HUES6 (cell line): ENCODE measurements around the gene NUAK2.

Experiments
- H3K27ac ChIP-seq: 2 replicates; pipeline ENCODE4 v1.7.0; 2013; ENCODE audit warnings: low read depth, mild to moderate bottlenecking, low read length, inconsistent platforms
- H3K27me3 ChIP-seq: 2 replicates; pipeline ENCODE4 v1.6.1; 2013; ENCODE audit warnings: low read length; ENCODE audit not compliant: control insufficient read depth, insufficient read depth
- H3K36me3 ChIP-seq: 2 replicates; pipeline ENCODE4 v1.6.1; 2013; ENCODE audit warnings: low read length; ENCODE audit not compliant: control insufficient read depth, insufficient read depth
- H3K4me1 ChIP-seq: 2 replicates; pipeline ENCODE4 v1.6.1; 2013; ENCODE audit warnings: low read length; ENCODE audit not compliant: control insufficient read depth, insufficient read depth
- H3K4me3 ChIP-seq: 2 replicates; pipeline ENCODE4 v1.5.1; 2013; ENCODE audit warnings: low read depth, low read length
- H3K9ac ChIP-seq: one replicate; pipeline ENCODE4 v1.6.1; 2013; ENCODE audit warnings: mild to moderate bottlenecking, low read length
- H3K9me3 ChIP-seq: 2 replicates; pipeline ENCODE4 v1.6.1; 2013; ENCODE audit warnings: low read depth, low read length; ENCODE audit not compliant: control insufficient read depth, insufficient read depth

NUAK2 gene

DNA sequence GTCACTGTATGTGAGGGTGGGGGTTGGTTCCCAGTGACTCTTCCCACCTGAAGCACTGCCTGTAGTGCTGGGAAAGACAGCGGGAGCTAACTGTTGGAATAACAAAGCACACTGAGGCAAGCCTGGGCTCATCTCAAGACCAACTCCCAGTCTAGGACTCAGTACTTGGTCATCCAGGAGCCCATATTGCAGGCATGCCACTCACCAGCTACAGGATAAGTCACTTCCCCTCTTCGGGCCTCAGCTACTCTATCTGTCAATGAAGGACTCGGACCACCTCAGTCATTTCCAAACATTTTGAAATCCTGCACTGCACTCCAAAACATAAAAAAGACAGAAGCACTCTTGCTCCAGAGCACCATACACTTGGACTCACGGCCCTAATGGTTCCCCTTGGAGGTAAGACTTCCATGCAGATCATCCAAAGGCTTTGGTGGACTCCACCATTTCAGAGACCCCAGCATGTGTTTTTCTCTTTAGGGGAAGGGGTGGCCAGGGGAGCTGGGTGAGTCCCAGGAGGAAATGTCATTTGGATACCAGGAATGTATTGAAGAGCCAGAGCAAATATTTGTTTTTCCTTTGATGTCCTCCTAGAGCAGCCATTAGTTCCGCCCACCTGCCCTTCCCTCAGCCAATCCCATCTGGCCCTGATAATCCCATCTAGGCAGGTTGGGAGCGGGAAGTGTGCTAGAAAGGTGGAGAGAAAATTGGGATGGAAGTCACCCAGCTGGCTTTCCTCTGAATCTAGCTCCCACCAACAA lies 3.1 kb downstream of the NUAK2 start:
- Histone ChIP-seq H3K9ac (peak overlapping the region; percentile 14), H3K4me3 (peak overlapping the region; percentile 51), H3K27ac (no peak overlapping the region), H3K36me3 (peaks cover 9% of the 10 kb centered on the region), H3K9me3 (no peaks in the 10 kb centered on the region), H3K27me3 (no peaks in the 10 kb centered on the region), H3K4me1 (peaks cover 66% of the 10 kb centered on the region)

DNA sequence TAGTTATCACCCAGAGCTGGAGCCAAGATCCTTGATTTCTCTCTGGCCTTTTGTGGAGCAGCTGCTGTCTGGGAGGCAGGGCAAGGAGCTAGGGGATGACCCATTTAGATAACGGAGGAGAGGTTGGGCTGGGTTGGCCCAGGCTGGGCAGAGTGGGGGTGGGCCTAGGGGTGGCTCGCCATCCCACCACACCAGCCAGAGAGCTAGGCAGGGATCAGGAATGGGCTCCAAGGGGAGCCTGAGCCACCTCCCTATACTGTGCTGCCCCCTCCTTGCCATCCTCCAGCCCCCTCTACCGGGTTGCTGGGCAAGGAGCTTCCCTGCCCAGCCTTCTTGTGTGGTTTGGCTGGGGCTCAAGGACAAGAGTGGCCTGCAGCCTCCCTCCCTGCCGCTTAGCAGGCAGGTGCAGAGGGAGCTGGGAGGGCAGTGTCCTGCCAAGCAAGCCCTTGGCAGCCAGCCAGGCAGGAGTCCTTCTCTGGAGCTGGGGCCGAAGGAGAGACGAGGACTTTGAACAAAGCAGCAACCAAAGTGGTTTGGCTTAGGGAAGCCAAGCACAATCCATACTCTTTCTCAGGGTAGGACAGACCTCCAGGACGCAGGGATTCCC lies 4.1 kb downstream of the NUAK2 start:
- Histone ChIP-seq H3K36me3 (peaks cover 14% of the 10 kb centered on the region), H3K9ac (peak overlapping the region; percentile 5), H3K9me3 (no peaks in the 10 kb centered on the region), H3K27ac (no peak overlapping the region), H3K4me1 (peaks cover 76% of the 10 kb centered on the region), H3K4me3 (peak overlapping the region; percentile 51), H3K27me3 (no peaks in the 10 kb centered on the region)

GRCh38 chr1:205316161-205316566 lies 5.4 kb downstream of the NUAK2 start:
- Histone ChIP-seq H3K27ac (no peak overlapping the region), H3K9me3 (no peaks in the 10 kb centered on the region), H3K4me1 (peaks cover 75% of the 10 kb centered on the region), H3K36me3 (peaks cover 27% of the 10 kb centered on the region), H3K4me3 (no peak overlapping the region), H3K9ac (no peak overlapping the region), H3K27me3 (no peaks in the 10 kb centered on the region)

GRCh38 chr1:205315008-205315618 lies 6.4 kb downstream of the NUAK2 start:
- Histone ChIP-seq H3K4me3 (no peak overlapping the region), H3K4me1 (peaks cover 75% of the 10 kb centered on the region), H3K9ac (no peak overlapping the region)

GRCh38 chr1:205313563-205314308 lies 7.8 kb downstream of the NUAK2 start:
- Histone ChIP-seq H3K27me3 (no peaks in the 10 kb centered on the region), H3K4me3 (peak overlapping the region; percentile 22; the same call in 1 of the 2 replicates), H3K9ac (peak overlapping the region; percentile 60), H3K9me3 (no peaks in the 10 kb centered on the region), H3K4me1 (peaks cover 62% of the 10 kb centered on the region), H3K36me3 (peaks cover 45% of the 10 kb centered on the region), H3K27ac (peak overlapping the region; percentile 82)

More at GRCh38 chr1:205315008-205315618, 6.4 kb downstream of the NUAK2 start:
- Histone ChIP-seq H3K36me3 (peaks cover 32% of the 10 kb centered on the region), H3K27me3 (no peaks in the 10 kb centered on the region), H3K9me3 (no peaks in the 10 kb centered on the region), H3K27ac (no peak overlapping the region)

DNA sequence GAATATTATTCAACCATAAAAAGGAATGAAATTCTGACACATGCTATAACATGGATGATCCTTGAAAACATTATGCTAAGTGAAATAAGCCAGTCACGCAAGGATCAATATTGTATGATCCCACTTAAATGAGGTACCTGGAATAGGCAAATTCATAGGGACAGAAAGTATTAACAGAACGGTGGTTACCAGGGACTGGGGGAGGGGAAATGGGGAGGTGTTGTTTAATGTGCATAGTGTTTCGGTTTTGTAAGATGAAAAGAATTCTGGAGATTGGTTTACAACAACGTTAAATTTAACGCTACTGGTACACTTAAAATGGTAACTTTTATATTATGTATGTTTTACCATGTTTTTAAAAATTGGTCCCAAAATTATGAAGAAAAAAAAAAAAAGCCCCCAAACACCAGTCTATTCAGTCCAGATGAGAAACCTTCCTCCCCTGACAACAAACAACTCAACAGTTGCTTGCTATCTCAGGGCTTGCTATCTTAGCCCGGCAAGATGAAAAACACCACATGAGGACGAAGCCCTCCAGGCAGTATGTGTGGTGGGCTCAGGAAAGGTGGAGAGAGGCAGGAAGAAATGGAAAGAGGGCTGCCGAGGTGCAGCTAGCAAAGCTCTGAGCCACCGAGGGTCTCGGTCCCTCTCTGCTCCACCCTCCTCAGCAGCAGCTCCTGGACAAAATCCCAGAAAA lies 8.5 kb downstream of the NUAK2 start:
- Histone ChIP-seq H3K4me1 (peaks cover 54% of the 10 kb centered on the region), H3K27me3 (no peaks in the 10 kb centered on the region), H3K4me3 (peak overlapping the region; percentile 7; the same call in 1 of the 2 replicates), H3K9me3 (no peaks in the 10 kb centered on the region), H3K9ac (peak overlapping the region; percentile 50), H3K27ac (peak overlapping the region; percentile 82), H3K36me3 (peaks cover 52% of the 10 kb centered on the region)

DNA sequence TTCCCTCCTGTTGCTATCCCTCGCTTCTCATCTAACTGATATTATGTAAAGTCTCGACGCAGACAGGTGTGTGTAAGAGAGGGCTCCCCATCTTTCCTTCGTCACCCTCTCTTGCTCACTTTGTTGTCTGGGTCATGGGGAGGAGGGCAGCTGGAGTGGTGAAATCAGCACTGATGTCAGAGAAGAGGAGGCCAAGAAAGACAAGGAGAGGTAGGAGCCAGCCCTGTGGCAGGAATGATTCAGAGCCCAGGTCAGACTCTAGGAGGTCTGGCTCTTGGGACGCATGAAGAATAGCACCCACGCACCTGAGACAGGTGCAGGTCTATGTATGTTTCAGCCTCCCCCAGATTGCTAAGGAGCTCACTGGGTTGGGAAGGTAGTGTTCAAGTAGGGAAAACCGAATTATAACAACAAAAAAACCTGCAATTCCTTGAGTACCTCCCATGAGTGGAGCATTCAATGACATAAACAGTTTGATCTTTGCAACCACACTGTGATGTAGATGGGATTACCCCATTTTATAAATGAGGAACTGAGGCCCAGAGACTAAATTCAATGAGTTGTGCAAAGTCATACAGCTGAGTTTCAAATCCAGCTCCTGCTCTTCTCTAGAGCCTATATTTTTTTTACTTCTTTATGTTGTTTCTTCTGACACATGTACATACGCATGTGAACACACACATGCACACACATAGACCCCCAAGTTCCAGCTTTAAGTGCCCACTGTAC lies 10.4 kb downstream of the NUAK2 start:
- Histone ChIP-seq H3K36me3 (peaks cover 67% of the 10 kb centered on the region), H3K9ac (no peak overlapping the region), H3K27ac (no peak overlapping the region), H3K4me3 (no peak overlapping the region), H3K4me1 (peaks cover 36% of the 10 kb centered on the region), H3K9me3 (no peaks in the 10 kb centered on the region), H3K27me3 (no peaks in the 10 kb centered on the region)

GRCh38 chr1:205309741-205310140 lies 11.8 kb downstream of the NUAK2 start:
- H3K9ac ChIP-seq: no peak overlapping the region
- no peak overlapping the region for H3K27ac ChIP-seq
- no peak overlapping the region for H3K4me3 ChIP-seq
- no peaks in the 10 kb centered on the region for H3K9me3 ChIP-seq
- peaks cover 25% of the 10 kb centered on the region for H3K4me1 ChIP-seq
- peaks cover 80% of the 10 kb centered on the region for H3K36me3 ChIP-seq
- H3K27me3 ChIP-seq: no peaks in the 10 kb centered on the region

DNA sequence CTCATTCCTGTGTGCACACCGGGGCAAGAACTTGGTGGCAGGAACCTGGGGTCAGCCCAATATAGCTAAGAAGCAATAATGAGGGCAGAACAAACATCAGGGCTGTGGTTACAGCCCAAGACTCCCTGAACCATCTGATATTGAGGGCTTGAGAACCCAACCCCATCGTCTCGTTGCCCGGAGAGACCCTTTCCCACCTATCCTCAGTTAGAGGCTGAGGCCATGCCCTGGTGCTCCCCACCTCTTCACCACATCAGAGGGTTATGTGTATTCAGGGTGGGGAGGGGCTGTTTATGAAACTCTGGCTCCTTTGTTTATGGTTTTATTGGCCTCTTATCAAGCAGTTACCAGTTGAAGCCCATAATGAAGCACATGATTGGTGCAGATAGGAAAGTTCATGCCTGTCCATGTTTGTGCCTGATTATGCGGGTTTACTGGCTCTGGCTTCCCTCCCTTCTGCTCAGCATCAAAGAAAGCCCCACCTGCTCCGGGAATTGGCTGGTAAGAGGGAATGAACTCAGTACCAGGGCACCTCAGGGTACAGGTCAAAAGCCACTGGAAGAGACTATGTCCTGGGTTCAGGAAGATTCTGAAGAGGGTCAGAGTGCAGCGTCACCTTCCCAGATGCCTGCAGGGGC lies 14.5 kb downstream of the NUAK2 start:
- Histone ChIP-seq H3K27ac (no peak overlapping the region), H3K36me3 (peaks cover 95% of the 10 kb centered on the region), H3K9ac (peak overlapping the region; percentile 6), H3K27me3 (no peaks in the 10 kb centered on the region), H3K4me3 (no peak overlapping the region), H3K9me3 (no peaks in the 10 kb centered on the region), H3K4me1 (peaks cover 17% of the 10 kb centered on the region)

DNA sequence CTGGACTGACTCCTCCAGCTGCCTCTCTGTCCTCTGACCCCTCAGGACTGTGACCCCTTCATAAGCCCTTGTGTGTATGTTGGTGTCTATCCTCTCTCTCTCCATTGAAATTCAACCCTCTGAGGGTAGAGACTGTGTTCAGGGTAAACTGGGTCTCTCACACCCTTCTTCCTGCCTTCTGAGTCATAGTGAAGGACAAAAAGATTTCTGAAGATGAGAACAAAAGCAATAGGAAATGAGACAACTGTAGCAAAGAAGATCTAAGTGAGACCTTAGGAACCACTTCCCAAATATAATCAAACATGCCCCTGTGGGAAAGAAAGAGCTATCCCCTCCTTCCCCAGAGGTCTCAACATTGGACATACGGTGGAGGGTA lies 16.9 kb downstream of the NUAK2 start:
- H3K27me3 ChIP-seq: no peaks in the 10 kb centered on the region
- H3K4me1 ChIP-seq: peaks cover 36% of the 10 kb centered on the region
- no peak overlapping the region for H3K4me3 ChIP-seq
- H3K27ac ChIP-seq: no peak overlapping the region
- no peak overlapping the region for H3K9ac ChIP-seq
- no peaks in the 10 kb centered on the region for H3K9me3 ChIP-seq
- peaks cover 75% of the 10 kb centered on the region for H3K36me3 ChIP-seq
